Spleen (tissue), 11 donors: ENCODE results near the gene CSMD2. TPM values are rescaled to one million over a fixed set of nuclear protein-coding genes. Genes with fewer than 3 reads are reported as not detected.

Experiments
- DNase-seq: peaks from one replicate; pipeline ENCODE4 v3.0.0-alpha.2; 2020
- H3K27ac ChIP-seq, 8 donors: fragments of 200-600 bp; sonication (generic) in 7 of 8; 1 replicate in 4 of 8; 2 replicates in 4 of 8; pipeline versions ENCODE4 v1.5.0 to v1.8.0; 2016 to 2021; ENCODE audit warnings: inconsistent platforms in 4 of 8, mild to moderate bottlenecking in 4 of 8, moderate library complexity in 1 of 8
- H3K27me3 ChIP-seq, 7 donors: fragments of 200-600 bp; sonication (generic) in 6 of 7; replicated peaks in 1 of 7; 1 replicate in 4 of 7; 2 replicates in 3 of 7; pipeline versions ENCODE4 v1.5.0 to v1.8.0; 2016 to 2021; ENCODE audit warnings: inconsistent platforms in 3 of 7, mild to moderate bottlenecking in 1 of 7
- H3K36me3 ChIP-seq, 6 donors: fragments of 200-600 bp; sonication (generic) in 5 of 6; 1 replicate in 4 of 6; 2 replicates in 2 of 6; pipeline versions ENCODE4 v1.5.0 to v1.8.0; 2016 to 2021; ENCODE audit warnings: inconsistent platforms in 2 of 6
- H3K4me1 ChIP-seq, 6 donors: fragments of 200-600 bp; sonication (generic) in 5 of 6; 1 replicate in 3 of 6; 2 replicates in 3 of 6; pipeline versions ENCODE4 v1.5.0 to v1.8.0; 2016 to 2021; ENCODE audit warnings: inconsistent platforms in 3 of 6
- H3K4me3 ChIP-seq, 8 donors: fragments of 200-600 bp; sonication (generic) in 7 of 8; 1 replicate in 4 of 8; 2 replicates in 4 of 8; pipeline versions ENCODE4 v1.5.0 to v1.8.0; 2016 to 2021; ENCODE audit warnings: inconsistent platforms in 4 of 8, mild to moderate bottlenecking in 4 of 8, moderate library complexity in 2 of 8
- H3K9me3 ChIP-seq, 8 donors: fragments of 200-600 bp; sonication (generic) in 7 of 8; 1 replicate in 4 of 8; 2 replicates in 4 of 8; pipeline versions ENCODE4 v1.5.0 to v1.8.0; 2016 to 2021; ENCODE audit warnings: inconsistent platforms in 4 of 8
- CTCF ChIP-seq, 11 experiments: fragments of 200-600 bp in 7 of 11; fragments of 450-650 bp in 4 of 11; sonication (generic) in 4 of 11; IDR thresholded peaks in 8 of 11; conservative IDR thresholded peaks in 3 of 11; 1 replicate in 7 of 11; 2 replicates in 4 of 11; pipeline versions ENCODE4 v1.4.0 to v1.8.0; 2016 to 2021; ENCODE audit warnings: antibody characterized with exemption in 11 of 11, inconsistent platforms in 4 of 11, mild to moderate bottlenecking in 1 of 11
- POLR2A ChIP-seq, 3 donors: fragments of 450-650 bp; IDR thresholded peaks; one replicate each; pipeline ENCODE4 v1.5.1; 2017; ENCODE audit warnings: antibody characterized with exemption in 3 of 3, mild to moderate bottlenecking in 1 of 3
- POLR2AphosphoS5 ChIP-seq, 3 donors: sonication (generic); formaldehyde crosslinking; IDR thresholded peaks; one replicate each; pipeline ENCODE4 v1.5.1; 2017; ENCODE audit warnings: antibody characterized with exemption in 3 of 3
- WGBS, 5 donors: extraction: QIAGEN DNeasy Blood & Tissue Kit in 3 of 5; methylation state at CpG; one replicate each; pipeline versions ENCODE4 v1.1.5 to v1.1.7; 2013 to 2018; 5-methylcytosine and 5-hydroxymethylcytosine counted together
- intact Hi-C: fragments of 100-400 bp; cut with DNase I; formaldehyde crosslinking; loops from one replicate; pipeline ENCODE4 v1.15.0; 2023; ENCODE audit warnings: low total_unique reads
- polyA plus RNA-seq, 3 donors: library from polyadenylated mRNA; stranded (reverse); fragments of 200-250 nt; gene quantifications; one replicate each; pipeline ENCODE4 v1.2.1, GENCODE V29; 2013
- total RNA-seq, 7 donors: library from RNA; depleted of rRNA in 3 of 7; stranded (reverse); fragments of >200 nt in 3 of 7; fragmentation: NEBNext Ultra II Directional in 4 of 7; extraction: Animal tissue kit (Norgen Biotek cat#: 25700) in 4 of 7; gene quantifications; one replicate each; pipeline versions ENCODE4 v1.1.0 to v1.2.1, GENCODE V29; 2016 to 2021
- donor health status: healthy with polysubstance abuse.
- donor health status: DM: no; HTN: no; CAD: no; lungs with moderate emphysema.
- donor health status: DM: no; HTN: no; CAD: no.
- donor health status: Bipolar disorder and iron deficiency.
- donor health status: healthy.
- donor health status: DM: no; HTN: no; CAD: no.
- donor health status: DM: yes; HTN: yes; CAD: no.

CSMD2 gene
- total and polyA plus RNA-seq, 10 donors = 0.12 to 2.7 (median 0.96) TPM

- H3K4me1 ChIP-seq = no peaks in the 10 kb centered on the region
- no peak for TF ChIP-seq CTCF (IDR thresholded peaks at IDR 0.05 in 8 of 11, conservative IDR thresholded peaks at IDR 0.05 in 3 of 11)
- TF ChIP-seq POLR2AphosphoS5 (IDR thresholded peaks at IDR 0.05) = no peak
- H3K27ac ChIP-seq = no peak overlapping the region
- no peaks in the 10 kb centered on the region for H3K9me3 ChIP-seq
- no peaks in the 10 kb centered on the region for H3K36me3 ChIP-seq
- no peak overlapping the region for H3K4me3 ChIP-seq
- H3K27me3 ChIP-seq = peaks cover 0 to 62% (median 4%) of the 10 kb centered on the region in 7 donors
- no peak for DNase-seq
- intact Hi-C loops = loop anchor here (10.0 kb wide), 1 partner anchor 428 kb away; the partner anchor contains the start of gene CSMD2
- WGBS, 5 donors = 89 to 100% (median 96%) methylated on average over 1 of the region's 1 CpG
Observed at GRCh38 chr1:33736496-33736895, 428.5 kb downstream of the CSMD2 start.

GRCh38 chr1:33735624-33736023 lies 429.4 kb downstream of the CSMD2 start:
- Histone ChIP-seq H3K36me3 (no peaks in the 10 kb centered on the region), H3K27me3 (peaks cover 0 to 62% (median 4%) of the 10 kb centered on the region in 7 donors), H3K4me3 (no peak overlapping the region), H3K4me1 (no peaks in the 10 kb centered on the region), H3K27ac (no peak overlapping the region), H3K9me3 (no peaks in the 10 kb centered on the region)
- TF ChIP-seq CTCF (IDR thresholded peaks at IDR 0.05 in 8 of 11, conservative IDR thresholded peaks at IDR 0.05 in 3 of 11) (peak in 4 of 11 experiments; percentile 11 to 39 (median 24)), POLR2AphosphoS5 (IDR thresholded peaks at IDR 0.05) (no peak), POLR2A (IDR thresholded peaks at IDR 0.05) (no peak)
- DNase-seq = no peak
- intact Hi-C loops = loop anchor here (10.0 kb wide), 1 partner anchor 429 kb away; the partner anchor contains the start of gene CSMD2
- 6 to 16% (median 11%) methylated on average over 3 of the region's 3 CpGs for WGBS, 5 donors

- Histone ChIP-seq H3K4me1 (no peaks in the 10 kb centered on the region), H3K27ac (no peak overlapping the region), H3K9me3 (no peaks in the 10 kb centered on the region), H3K36me3 (no peaks in the 10 kb centered on the region), H3K27me3 (peaks cover 0 to 2% (median 0%) of the 10 kb centered on the region in 7 donors), H3K4me3 (no peak overlapping the region)
- TF ChIP-seq POLR2AphosphoS5 (IDR thresholded peaks at IDR 0.05) (no peak), CTCF (IDR thresholded peaks at IDR 0.05 in 8 of 11, conservative IDR thresholded peaks at IDR 0.05 in 3 of 11) (no peak), POLR2A (IDR thresholded peaks at IDR 0.05) (no peak)
- intact Hi-C loops = no loop called here
- DNase-seq = no peak
- 36 to 40% (median 38%) methylated on average over 3 of the region's 3 CpGs for WGBS, 5 donors
Observed at GRCh38 chr1:33727310-33727709, 437.7 kb downstream of the CSMD2 start.

GRCh38 chr1:33726274-33726804 lies 438.7 kb downstream of the CSMD2 start:
- Histone ChIP-seq H3K27ac (no peak overlapping the region), H3K4me1 (no peaks in the 10 kb centered on the region), H3K9me3 (no peaks in the 10 kb centered on the region), H3K4me3 (no peak overlapping the region), H3K36me3 (no peaks in the 10 kb centered on the region), H3K27me3 (no peaks in the 10 kb centered on the region)
- TF ChIP-seq CTCF (IDR thresholded peaks at IDR 0.05 in 8 of 11, conservative IDR thresholded peaks at IDR 0.05 in 3 of 11) (no peak), POLR2AphosphoS5 (IDR thresholded peaks at IDR 0.05) (no peak), POLR2A (IDR thresholded peaks at IDR 0.05) (no peak)
- WGBS, 5 donors = 81 to 86% (median 85%) methylated on average over 6 of the region's 6 CpGs
- DNase-seq = no peak
- intact Hi-C loops = no loop called here
